Measurements from ENCODE around the gene SAMD14.

The SAMD14 gene

GRCh38 chr17:50165066-50165465, 35.1 kb upstream of the SAMD14 start:
- no peak for DNase-seq

DNA sequence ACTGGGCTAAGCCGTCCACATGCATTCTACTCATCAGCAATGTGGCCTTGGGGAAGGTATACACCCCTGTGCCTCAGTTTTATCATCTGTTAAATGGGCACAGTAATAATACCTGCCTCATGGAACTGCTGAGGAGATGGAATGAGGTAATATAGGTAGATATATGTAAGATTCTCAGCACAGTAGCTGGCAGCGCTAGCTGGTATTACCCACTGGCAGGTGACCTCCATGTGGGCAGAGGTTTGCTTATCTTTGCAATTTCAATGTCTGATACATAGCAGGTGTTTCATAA, 34.7 kb upstream of the SAMD14 start:
- no peak for DNase-seq

DNA sequence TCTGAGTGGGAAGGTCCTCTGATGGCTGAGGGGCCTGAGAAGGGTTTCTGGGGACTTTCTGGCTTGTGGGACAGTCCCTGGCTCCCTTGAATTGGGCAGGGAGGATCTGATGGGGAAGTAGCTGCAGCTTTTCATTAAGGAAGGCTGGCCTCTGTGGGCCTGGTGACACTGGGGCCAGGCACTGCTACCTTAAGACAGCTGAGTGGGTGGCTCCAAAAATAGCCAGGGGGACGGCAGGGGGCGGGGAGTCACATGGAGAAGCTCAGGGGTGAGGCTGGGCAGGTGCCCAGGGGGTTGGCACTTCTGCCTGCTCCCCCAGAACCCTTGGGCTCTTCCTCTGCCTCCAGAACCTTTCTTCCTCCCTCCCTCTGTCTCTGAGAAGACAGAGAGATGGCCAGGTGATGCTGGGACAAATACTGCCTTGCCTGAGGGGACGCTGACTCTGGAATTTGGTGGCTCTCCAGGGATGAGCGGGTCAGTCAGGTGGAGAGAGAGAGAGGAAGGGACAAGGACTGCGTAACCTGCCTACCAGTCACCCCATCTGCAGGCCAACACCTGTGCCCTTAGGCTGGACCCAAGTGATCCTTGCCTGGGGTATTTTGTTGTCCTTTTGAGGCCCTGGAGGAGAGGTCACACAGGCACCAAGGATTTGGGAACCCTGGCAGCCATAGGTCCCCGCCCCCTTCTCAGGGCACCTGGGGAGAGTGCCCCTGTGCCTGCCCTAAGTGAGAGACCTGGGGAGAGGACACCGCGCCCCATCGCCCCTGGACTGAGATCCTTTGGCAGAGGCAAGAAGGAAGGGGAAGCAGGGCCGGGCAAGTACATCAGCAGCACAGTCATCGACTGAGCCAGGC, 34.1 kb upstream of the SAMD14 start:
- no peak for DNase-seq

DNA sequence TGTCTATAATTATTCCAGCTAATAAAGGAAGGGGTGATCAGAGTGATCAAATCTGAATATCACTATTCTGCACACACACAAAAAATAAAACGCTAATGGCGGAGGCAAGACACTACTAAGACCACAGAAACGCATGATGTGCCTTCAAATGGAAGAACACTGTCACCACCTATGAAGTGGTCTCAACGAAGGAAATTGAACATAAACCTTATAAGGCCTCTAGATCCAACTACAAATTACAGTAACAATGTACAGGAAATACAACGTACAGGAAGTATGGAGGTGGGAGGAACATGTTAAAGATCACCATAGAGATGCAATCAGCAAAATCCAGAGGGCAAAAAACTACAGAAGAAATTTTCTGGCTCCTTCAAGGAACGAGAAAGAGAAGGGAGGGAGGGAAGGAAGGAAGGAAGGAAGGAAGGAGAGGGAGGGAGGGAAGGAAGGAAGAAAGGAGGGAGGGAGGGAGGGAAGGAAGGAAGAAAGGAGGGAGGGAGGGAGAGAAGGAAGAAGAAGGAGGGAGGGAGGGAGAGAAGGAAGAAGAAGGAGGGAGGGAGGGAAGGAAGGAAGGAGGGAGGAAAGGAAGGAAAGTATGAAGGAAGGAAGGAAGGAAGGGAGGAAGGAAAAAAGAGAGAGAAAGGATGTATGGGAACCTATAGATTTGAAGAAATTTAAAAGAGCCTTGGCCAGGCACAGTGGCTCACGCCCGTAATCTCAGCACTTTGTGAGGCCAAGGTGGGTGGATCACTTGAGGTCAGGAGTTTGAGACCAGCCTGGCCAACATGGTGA, 32.7 kb upstream of the SAMD14 start:
- DNase-seq: no peak

- DNase-seq: no peak
Observed at GRCh38 chr17:50161911-50162288, 31.9 kb upstream of the SAMD14 start.

- DNase-seq: peak; percentile 87
Observed at GRCh38 chr17:50161023-50161910, 31.3 kb upstream of the SAMD14 start.

- DNase-seq: no peak
Observed at GRCh38 chr17:50157891-50158290, 27.9 kb upstream of the SAMD14 start.

- DNase-seq: no peak
Observed at GRCh38 chr17:50155115-50155819, 25.3 kb upstream of the SAMD14 start.

GRCh38 chr17:50154604-50155003, 24.6 kb upstream of the SAMD14 start:
- no peak for DNase-seq

DNA sequence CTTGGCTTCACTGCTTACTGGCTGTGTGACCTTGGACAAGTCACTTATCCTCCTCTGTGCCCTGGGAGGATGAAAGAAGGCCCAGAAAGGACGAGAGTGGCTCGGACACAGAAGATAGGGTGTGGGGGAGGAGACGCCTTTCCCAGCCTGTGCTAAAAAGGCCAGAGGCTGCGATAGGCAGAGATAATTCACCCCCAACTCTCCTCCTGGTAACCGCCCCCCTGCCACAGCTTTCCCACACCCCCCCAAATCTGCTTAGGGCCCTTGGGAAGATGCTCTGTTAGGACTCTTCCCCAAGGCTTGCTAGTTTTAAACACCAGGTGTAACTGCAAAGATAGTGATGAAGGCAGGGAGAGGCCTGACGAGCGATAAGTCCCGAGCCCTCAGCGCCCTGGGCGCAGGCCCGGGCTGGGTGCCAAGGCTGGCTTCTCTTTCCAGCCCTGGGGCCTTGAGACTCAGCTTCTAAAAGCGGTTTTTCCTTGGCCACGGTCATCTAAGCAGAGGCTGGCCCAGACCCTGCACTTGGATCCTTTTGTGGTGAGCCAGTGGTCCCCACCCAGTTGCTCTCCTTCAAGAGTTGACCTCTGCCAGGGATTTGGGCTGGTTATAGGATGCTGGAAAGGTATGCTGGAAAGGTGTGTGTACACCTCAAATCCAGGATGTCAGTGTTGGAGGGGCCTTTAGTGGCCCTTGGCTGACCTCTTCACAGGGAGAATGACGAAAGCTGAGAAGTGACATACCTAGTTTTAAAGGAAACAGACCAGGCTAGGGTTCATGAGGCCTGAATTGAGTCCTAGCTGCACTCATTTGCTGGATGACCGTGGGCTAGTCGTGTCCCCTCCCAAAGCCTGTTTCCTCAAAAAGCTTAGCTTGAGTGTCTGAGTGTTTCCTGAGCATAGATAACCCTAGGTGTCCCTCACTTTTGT, 24.0 kb upstream of the SAMD14 start:
- no peak for DNase-seq

- no peak for DNase-seq
Observed at GRCh38 chr17:50152736-50153135, 22.8 kb upstream of the SAMD14 start.

DNA sequence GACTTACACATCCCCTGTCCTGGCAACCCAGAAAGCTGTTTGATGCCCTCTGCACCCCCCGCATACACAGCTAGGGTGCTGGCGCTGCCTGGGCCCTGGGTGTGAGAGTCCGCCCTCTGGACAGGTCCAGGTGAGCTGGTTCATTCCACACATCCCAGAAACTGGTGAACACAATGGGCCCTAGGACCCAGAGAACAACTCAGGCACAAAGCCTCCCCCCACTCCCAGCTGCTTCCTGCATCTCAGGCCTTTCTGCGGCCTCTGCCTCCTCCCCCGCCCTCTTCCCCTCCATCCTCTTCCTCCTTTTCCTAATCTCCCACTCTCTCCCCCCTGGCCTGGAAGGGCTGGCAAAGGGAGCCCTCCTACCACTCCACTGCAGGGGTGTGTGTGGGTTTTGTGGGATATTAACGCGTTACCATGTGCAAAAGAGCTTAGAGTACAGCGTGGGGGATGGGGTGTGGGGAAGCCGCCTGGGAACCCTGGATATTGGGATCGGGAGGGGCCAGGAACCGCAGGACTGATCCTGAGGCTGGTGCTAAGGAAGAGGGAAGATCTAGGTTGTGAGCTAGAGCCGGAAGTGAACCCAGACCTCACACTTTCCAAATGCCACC, 22.1 kb upstream of the SAMD14 start:
- DNase-seq: peak; percentile 77

GRCh38 chr17:50151041-50151936, 21.3 kb upstream of the SAMD14 start:
- peak; percentile 69 for DNase-seq

DNA sequence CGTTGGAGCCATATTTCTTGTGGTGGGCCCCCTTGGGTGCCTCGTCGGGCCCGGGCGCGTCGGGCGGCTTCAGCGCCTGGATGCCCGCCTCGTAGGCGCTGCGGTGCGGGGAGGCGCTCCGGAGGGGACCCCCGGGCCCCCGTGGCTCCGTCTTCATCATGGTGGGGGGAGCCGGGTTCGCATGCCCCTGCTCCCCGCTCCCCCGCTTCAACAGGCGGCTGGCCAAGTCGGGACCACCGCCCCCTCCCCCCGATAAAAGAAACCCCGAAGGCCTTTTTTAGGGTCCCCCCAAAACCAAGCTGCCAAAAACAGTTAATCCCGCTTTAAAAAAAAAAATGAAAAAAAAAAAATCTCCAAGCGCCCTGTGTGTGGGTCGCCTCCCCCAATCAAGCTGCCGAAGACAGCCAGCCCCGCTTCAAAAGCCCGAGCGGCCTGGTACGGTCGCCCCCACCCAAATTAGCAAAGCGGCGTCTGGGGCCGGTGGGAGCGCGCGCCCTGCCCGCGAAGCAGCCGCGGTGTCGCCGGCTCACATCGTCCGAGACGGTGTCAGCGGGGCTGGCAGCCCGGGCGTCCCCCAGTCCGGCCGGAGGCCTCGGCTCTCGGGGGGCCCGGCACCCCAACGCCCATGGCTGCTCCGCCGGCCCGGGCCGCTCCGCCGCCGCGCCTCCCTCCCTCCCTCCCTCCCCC, 20.5 kb upstream of the SAMD14 start, which contains the start of gene PPP1R9B:
TSS of gene PPP1R9B (minus strand) at position 324 of the 687 bp plus-strand sequence. CDS start at position 160, 164 bp downstream.
- no peak for DNase-seq

GRCh38 chr17:50149417-50150353, 19.7 kb upstream of the SAMD14 start:
- DNase-seq: no peak

GRCh38 chr17:50149091-50149416, 19.1 kb upstream of the SAMD14 start:
- no peak for DNase-seq

DNA sequence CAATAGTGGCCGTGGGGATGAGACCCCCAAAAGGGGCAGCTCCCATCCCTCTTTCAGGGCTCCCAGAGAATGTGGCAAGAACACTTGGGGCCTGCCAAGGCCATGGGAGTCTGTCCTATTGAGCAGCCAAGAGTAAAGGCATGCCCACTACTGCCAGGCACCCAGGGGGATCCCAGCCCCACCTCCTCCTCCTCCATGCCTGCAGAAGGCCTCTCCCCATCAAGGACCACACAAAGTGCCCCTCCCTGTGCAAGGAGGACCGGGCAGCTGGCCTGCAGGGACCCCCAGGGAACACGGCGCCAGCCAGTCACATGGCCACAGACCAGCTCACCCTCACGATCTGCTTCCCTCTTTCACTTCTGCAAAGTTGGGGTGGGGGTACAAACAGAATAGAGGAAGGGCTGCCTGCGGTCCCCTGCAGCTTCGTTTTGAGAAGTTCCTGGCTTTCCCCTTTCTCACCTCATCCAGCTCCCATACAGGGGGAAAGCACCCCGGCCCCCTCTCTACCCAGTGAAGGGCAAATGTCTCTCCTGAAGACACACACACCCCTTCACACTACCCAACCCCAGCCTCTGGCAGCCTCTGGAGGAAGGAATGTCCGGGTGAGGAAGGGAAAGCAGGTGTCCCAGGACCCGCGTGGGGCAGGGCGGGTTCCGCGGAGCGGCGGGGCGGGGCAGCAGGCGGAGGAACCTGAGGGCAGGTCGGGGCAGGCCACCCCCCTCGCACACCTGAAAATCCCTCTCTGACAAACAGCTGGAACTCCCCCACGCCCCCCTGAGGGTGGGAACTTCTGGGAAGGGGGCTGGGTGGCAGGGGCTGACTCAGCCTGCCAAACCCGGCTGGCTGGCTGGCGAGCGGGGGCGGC, 18.5 kb upstream of the SAMD14 start:
- DNase-seq: peak; percentile 45
